Peyer's patch (tissue), 4 donors: ENCODE data around the gene AP2A1.

ENCODE experiments used
- POLR2A ChIP-seq, 2 donors: fragments of 450-650 bp; IDR thresholded peaks; one replicate each; pipeline ENCODE4 v1.5.1; 2017; ENCODE audit warnings: antibody characterized with exemption in 2 of 2, mild to moderate bottlenecking in 2 of 2, moderate library complexity in 2 of 2
- TF ChIP-seq, protein P1 (sequence below), 6 experiments: fragments of 450-650 bp in 4 of 6; fragments of 200-600 bp in 2 of 6; sonication (generic) in 1 of 6; IDR thresholded peaks; one replicate each; pipeline ENCODE4 v1.5.1; 2017 to 2019; ENCODE audit warnings: antibody characterized with exemption in 6 of 6, mild to moderate bottlenecking in 3 of 6, moderate library complexity in 1 of 6

DNA sequence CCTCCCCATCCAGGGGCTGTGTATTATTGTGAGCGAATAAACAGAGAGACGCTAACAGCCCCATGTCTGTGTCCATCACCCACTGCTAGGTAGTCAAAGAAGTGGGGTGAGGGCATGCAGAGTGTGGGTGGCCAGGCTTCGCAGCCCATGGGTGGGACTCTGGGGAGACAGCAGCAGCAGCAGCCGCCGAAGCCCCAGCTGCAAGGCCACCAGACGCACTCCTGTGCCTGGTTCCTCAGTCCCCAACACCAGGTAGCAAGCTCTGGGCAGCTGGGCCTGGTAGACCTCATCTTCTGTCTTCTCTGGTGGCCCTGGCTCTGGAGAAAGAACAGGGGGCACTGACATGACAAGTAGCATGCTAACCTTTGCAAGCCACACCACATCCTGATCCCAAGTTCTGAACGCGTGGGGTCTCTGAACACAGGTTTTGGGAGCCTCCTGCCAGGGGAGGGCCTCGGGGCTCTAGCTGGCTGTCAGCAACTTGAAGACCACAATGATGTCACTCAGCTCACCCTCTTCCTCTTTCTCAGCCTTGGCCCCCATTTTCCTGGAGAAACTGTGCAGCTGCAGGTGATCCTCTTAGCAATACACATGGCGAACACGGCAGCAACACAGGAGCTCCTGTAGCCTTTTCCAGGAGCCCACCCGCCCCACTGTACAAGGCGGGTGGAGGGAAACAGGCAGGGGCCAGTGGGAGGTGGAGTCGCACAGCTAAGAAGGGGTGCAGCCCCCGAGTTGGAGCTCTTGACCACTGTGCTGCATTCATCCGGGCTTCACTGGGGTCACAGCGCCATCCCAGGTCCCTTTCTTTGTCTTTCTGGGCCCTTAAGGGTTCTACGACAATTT lies 40.5 kb downstream of the AP2A1 start:
- TF ChIP-seq, protein P1, sequence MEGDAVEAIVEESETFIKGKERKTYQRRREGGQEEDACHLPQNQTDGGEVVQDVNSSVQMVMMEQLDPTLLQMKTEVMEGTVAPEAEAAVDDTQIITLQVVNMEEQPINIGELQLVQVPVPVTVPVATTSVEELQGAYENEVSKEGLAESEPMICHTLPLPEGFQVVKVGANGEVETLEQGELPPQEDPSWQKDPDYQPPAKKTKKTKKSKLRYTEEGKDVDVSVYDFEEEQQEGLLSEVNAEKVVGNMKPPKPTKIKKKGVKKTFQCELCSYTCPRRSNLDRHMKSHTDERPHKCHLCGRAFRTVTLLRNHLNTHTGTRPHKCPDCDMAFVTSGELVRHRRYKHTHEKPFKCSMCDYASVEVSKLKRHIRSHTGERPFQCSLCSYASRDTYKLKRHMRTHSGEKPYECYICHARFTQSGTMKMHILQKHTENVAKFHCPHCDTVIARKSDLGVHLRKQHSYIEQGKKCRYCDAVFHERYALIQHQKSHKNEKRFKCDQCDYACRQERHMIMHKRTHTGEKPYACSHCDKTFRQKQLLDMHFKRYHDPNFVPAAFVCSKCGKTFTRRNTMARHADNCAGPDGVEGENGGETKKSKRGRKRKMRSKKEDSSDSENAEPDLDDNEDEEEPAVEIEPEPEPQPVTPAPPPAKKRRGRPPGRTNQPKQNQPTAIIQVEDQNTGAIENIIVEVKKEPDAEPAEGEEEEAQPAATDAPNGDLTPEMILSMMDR (IDR thresholded peaks at IDR 0.05), result no peak
- no peak for TF ChIP-seq POLR2A (IDR thresholded peaks at IDR 0.05)
